GM18517 (cell line): ENCODE results near the gene MAGIX.
"Not testable (repeated sequence)": the region's sequence is repeated elsewhere in the genome, so short reads cannot be mapped to it uniquely, and the experiment has no call there.

Experiments
- ATAC-seq: cut with Tn5 transposase; IDR thresholded peaks from one replicate; pipeline ENCODE4 v1.9.1; 2021; ENCODE audit warnings: mild to moderate bottlenecking, moderate library complexity; ENCODE audit not compliant: unreplicated experiment

MAGIX gene

GRCh38 chrX:49162620-49163019 lies at the start of gene MAGIX:
TSS of gene MAGIX (plus strand) at chrX:49162758. CDS start at chrX:49162890, 132 bp downstream.
- ATAC-seq: no peak

GRCh38 chrX:49116076-49116475 lies 46.5 kb upstream of the MAGIX start:
- ATAC-seq: no peak

GRCh38 chrX:49116716-49117115 lies 45.8 kb upstream of the MAGIX start:
- ATAC-seq: no peak

GRCh38 chrX:49117581-49117980 lies 45.0 kb upstream of the MAGIX start:
- no peak for ATAC-seq

- no peak for ATAC-seq
These were observed 42.5 kb upstream of the MAGIX start for GRCh38 chrX:49120091-49120490.

- ATAC-seq: no peak
These were observed 40.1 kb upstream of the MAGIX start for GRCh38 chrX:49122499-49122898.

GRCh38 chrX:49127742-49128258 lies 34.8 kb upstream of the MAGIX start:
- ATAC-seq: not testable (repeated sequence)

- ATAC-seq: no peak
These were observed 33.1 kb upstream of the MAGIX start for GRCh38 chrX:49129427-49129826.

- ATAC-seq: not testable (repeated sequence)
These were observed 30.3 kb upstream of the MAGIX start for GRCh38 chrX:49132275-49132674.

- no peak for ATAC-seq
These were observed 28.8 kb upstream of the MAGIX start for GRCh38 chrX:49133759-49134158.

GRCh38 chrX:49137492-49137891 lies 25.1 kb upstream of the MAGIX start:
- ATAC-seq: no peak

- no peak for ATAC-seq
These were observed 22.8 kb upstream of the MAGIX start for GRCh38 chrX:49139713-49140112.

GRCh38 chrX:49142264-49142663 lies 20.3 kb upstream of the MAGIX start:
- not testable (repeated sequence) for ATAC-seq

GRCh38 chrX:49143154-49143553 lies 19.4 kb upstream of the MAGIX start:
- not testable (repeated sequence) for ATAC-seq

- ATAC-seq: no peak
These were observed 15.3 kb upstream of the MAGIX start for GRCh38 chrX:49147282-49147681.

- no peak for ATAC-seq
These were observed 14.6 kb upstream of the MAGIX start for GRCh38 chrX:49147936-49148335.

GRCh38 chrX:49148390-49149100 lies 14.0 kb upstream of the MAGIX start:
- not testable (repeated sequence) for ATAC-seq

GRCh38 chrX:49149291-49149690 lies 13.3 kb upstream of the MAGIX start:
- ATAC-seq: not testable (repeated sequence)

- no peak for ATAC-seq
These were observed 9.1 kb upstream of the MAGIX start for GRCh38 chrX:49153467-49153866.

GRCh38 chrX:49155243-49155899 lies 7.2 kb upstream of the MAGIX start:
- ATAC-seq: no peak

GRCh38 chrX:49155900-49156837 lies 6.4 kb upstream of the MAGIX start:
- ATAC-seq: peak; percentile 72
